Upper lobe of right lung (tissue), 1 donor: ENCODE data around the gene NMNAT3. TPM values are rescaled to one million over a fixed set of nuclear protein-coding genes. Genes with fewer than 3 reads are reported as not detected.

ENCODE experiments used
- ATAC-seq: fragments of 200-7000 bp; cut with Tn5 transposase; one replicate; pipeline ENCODE4 v1.9.1; 2020; ENCODE audit warnings: mild to moderate bottlenecking, moderate library complexity
- DNase-seq: peaks from one replicate; pipeline ENCODE4 v3.0.0-alpha.2; 2020
- H3K27ac ChIP-seq: fragments of 200-600 bp; one replicate; pipeline ENCODE4 v1.8.0; 2022
- H3K27me3 ChIP-seq: fragments of 200-600 bp; one replicate; pipeline ENCODE4 v1.8.0; 2022; ENCODE audit warnings: mild to moderate bottlenecking
- H3K36me3 ChIP-seq: fragments of 200-600 bp; one replicate; pipeline ENCODE4 v1.8.0; 2022
- H3K4me1 ChIP-seq: fragments of 200-600 bp; one replicate; pipeline ENCODE4 v1.8.0; 2022
- H3K4me3 ChIP-seq: fragments of 200-600 bp; one replicate; pipeline ENCODE4 v1.8.0; 2022; ENCODE audit warnings: mild to moderate bottlenecking
- H3K9me3 ChIP-seq: fragments of 200-600 bp; one replicate; pipeline ENCODE4 v1.8.0; 2022
- intact Hi-C: fragments of 100-400 bp; cut with DNase I; formaldehyde crosslinking; loops from one replicate; pipeline ENCODE4 v1.11.0; 2022
- long read RNA-seq: library from polyadenylated mRNA; unstranded; transcript quantifications from one replicate; pipeline ENCODE4 v2.0.0, GENCODE V29; 2021
- total RNA-seq: library from RNA; stranded (reverse); fragmentation: NEBNext Ultra II Directional; extraction: Animal tissue kit (Norgen Biotek cat#: 25700); gene quantifications from one replicate; pipeline ENCODE4 v1.2.1, GENCODE V29; 2021
- TF ChIP-seq, protein P1 (sequence below): fragments of 200-600 bp; IDR thresholded peaks from one replicate; pipeline ENCODE4 v1.8.0; 2022; ENCODE audit warnings: antibody characterized with exemption
- donor health status: DM: no; HTN: yes; CAD: no; lungs with severe emphysema.

The NMNAT3 gene
- total RNA-seq = 4.6 TPM
- long read RNA-seq, partial matches to known transcripts = 0 of 7 reads
- long read RNA-seq, other reads (novel, unspliced or antisense) = 6 of 7 reads

DNA sequence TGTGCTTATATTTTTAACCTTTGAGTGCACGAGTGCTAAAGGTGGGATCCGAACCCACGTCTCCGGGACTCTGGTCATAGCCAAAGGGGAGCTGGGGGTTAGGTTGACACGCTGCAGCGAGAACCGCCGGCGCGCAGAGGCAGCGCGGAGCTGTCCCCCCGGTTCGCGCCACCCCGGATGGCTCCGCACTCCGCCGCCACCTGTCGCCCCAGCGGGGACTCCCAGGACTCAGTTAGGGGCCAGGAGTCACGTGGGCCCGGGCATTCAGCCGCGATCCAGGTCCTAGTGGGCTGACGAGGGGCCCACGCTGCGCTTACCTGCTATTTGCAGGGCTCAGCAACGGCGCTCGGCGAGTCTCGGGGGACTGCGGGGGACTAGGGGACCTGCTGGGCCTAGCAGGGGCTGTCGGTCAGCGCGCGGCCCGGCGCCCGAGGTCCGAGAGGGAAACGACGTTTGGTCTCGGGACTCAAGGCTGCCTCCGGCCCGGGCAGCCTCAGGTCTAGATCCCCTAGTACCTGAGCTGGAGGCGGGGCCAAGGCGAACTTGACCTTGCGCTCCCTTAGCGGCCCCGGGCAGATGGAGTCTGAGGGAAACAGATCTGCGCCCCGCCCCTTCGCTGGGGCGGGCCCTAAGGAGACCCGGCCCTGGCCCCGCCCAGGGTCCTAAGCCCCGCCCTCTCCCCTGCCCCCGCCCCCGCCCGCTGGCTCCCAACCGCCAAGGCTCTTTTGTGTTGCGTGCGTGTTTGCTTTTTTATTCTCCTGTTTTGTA is at the start of gene NMNAT3:
Gene NMNAT3 (minus strand): TSS at position 585 of the 768 bp plus-strand sequence. CDS start 50,248 bp downstream, outside the sequence.
- Histone ChIP-seq H3K36me3 (no peaks in the 10 kb centered on the region), H3K9me3 (no peaks in the 10 kb centered on the region), H3K4me1 (peaks cover 10% of the 10 kb centered on the region), H3K4me3 (peak within 1 kb of the TSS; percentile 70), H3K27ac (peak within 1 kb of the TSS; percentile 61), H3K27me3 (no peaks in the 10 kb centered on the region)
- DNase-seq (peak; percentile 95), ATAC-seq (peak; percentile 99)
- TF ChIP-seq, protein P1, sequence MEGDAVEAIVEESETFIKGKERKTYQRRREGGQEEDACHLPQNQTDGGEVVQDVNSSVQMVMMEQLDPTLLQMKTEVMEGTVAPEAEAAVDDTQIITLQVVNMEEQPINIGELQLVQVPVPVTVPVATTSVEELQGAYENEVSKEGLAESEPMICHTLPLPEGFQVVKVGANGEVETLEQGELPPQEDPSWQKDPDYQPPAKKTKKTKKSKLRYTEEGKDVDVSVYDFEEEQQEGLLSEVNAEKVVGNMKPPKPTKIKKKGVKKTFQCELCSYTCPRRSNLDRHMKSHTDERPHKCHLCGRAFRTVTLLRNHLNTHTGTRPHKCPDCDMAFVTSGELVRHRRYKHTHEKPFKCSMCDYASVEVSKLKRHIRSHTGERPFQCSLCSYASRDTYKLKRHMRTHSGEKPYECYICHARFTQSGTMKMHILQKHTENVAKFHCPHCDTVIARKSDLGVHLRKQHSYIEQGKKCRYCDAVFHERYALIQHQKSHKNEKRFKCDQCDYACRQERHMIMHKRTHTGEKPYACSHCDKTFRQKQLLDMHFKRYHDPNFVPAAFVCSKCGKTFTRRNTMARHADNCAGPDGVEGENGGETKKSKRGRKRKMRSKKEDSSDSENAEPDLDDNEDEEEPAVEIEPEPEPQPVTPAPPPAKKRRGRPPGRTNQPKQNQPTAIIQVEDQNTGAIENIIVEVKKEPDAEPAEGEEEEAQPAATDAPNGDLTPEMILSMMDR = peak; percentile 14
- intact Hi-C loops = no loop called here

DNA sequence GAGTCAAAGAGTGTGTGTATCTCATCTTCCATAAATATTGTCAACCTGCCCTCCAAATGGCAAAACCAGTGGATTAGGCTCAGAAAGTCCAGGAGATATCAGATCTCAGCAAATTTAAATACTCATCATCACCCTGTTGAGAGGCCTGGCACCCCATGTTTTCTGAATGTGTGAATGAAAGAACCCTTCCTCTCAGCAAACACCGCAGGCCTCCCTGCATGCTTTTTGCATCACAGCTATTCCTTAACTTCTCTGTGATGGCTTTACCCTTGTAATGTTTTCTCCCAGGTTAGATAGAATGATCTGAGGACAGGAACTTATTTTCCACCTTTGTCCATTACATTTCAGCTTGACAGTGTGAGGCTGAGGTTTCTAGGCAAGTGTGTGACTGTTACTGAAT is 43.6 kb upstream of the NMNAT3 start:
- TF ChIP-seq, protein P1 = no peak

DNA sequence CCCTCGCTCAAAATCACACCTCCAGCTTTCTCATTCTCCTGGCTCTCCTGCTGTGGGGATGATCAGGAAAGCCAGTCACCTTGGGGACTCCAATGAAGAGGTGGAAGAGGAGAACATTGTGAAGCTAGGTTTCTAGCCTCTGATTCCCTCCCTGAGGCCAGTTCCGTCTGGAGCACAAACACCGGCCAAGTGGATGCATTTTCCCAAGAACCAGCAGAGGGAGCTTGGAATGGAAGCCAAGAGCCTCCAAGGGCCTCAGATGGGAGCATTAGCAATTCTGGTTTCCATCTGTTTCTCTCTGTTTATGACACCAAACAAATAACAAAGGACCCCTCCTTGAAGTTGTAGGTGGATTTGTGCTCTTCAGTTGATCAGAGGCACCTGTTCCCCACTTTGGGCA is 40.6 kb upstream of the NMNAT3 start:
- no peaks in the 10 kb centered on the region for H3K4me1 ChIP-seq
- no peaks in the 10 kb centered on the region for H3K9me3 ChIP-seq
- H3K4me3 ChIP-seq = no peak overlapping the region
- no peaks in the 10 kb centered on the region for H3K36me3 ChIP-seq
- intact Hi-C loops = no loop called here
- ATAC-seq = peak; percentile 33
- DNase-seq = no peak
- H3K27me3 ChIP-seq = no peaks in the 10 kb centered on the region
- TF ChIP-seq, protein P1 = peak; percentile 44
- no peak overlapping the region for H3K27ac ChIP-seq

More for the DNA sequence above, 43.6 kb upstream of the NMNAT3 start:
- DNase-seq (no peak), ATAC-seq (no peak)
- H3K4me3 ChIP-seq = no peak overlapping the region
- no peaks in the 10 kb centered on the region for H3K27me3 ChIP-seq
- no peaks in the 10 kb centered on the region for H3K4me1 ChIP-seq
- no peaks in the 10 kb centered on the region for H3K36me3 ChIP-seq
- intact Hi-C loops = no loop called here
- no peak overlapping the region for H3K27ac ChIP-seq
- H3K9me3 ChIP-seq = no peaks in the 10 kb centered on the region

DNA sequence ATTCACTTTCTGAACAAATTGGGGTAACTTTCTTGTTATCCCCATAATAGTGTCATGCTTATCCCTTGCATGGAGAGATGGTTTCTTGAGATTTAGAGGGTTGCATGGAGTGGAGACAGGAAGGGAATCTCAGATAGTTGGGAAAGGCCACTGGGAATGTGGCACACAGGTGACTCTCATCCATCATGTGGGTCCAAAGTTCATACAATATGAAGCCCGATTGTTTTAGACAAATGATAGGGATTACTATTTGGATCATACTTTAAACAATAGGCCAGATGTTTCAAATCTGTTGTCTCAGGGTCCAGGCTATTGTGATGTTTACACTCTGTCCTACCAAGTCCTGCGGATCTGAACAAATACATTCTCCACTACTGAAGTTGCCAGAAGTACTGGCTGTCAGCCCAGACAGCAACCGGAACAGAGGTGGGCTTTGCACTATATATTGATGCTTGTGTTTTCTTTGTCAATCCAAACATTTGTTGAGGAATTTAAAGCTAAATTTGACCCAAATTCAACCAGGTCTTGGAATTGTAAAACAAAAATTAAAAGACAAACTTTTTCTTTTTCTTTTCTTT is 39.2 kb upstream of the NMNAT3 start:
- TF ChIP-seq, protein P1 = no peak
- no peaks in the 10 kb centered on the region for H3K36me3 ChIP-seq
- no peaks in the 10 kb centered on the region for H3K27me3 ChIP-seq
- intact Hi-C loops = no loop called here
- no peak overlapping the region for H3K27ac ChIP-seq
- ATAC-seq (no peak), DNase-seq (no peak)
- H3K9me3 ChIP-seq = no peaks in the 10 kb centered on the region
- H3K4me1 ChIP-seq = no peaks in the 10 kb centered on the region
- no peak overlapping the region for H3K4me3 ChIP-seq

DNA sequence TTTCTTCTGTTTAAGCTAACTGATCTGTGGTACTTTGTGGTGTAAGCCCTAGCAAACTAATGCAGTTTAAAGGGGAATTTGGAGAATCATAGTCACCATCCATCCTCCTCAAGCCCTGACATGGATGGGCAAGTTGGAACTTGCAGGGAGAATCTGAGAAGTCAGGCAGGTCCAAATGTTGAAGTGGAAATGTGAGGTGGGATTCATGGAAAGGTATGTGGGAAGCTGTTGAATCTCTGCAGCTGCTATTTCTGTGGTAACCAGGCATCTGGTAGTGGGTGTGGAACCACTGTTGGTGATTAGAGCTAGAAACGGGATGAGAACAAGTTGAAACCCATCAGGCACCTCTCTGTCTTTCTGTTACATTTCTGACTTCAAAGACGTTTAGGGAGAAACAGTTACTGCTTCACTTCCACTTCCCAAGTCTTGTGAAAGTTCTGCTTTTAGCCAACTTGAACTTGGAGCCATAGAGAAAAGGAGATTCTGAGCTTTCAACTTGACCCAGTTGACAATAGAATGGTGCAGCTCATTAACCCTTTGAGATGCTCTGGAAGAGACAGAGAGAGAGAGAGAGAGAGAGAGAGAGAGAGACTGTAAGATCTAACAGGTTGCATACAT is 38.1 kb upstream of the NMNAT3 start:
- Histone ChIP-seq H3K4me1 (no peaks in the 10 kb centered on the region), H3K27me3 (no peaks in the 10 kb centered on the region), H3K9me3 (no peaks in the 10 kb centered on the region), H3K36me3 (no peaks in the 10 kb centered on the region), H3K4me3 (no peak overlapping the region), H3K27ac (no peak overlapping the region)
- intact Hi-C loops = no loop called here
- DNase-seq (no peak), ATAC-seq (no peak)
- TF ChIP-seq, protein P1 = no peak
